ENCODE data around the gene PPP6R2. TPM values are rescaled to one million over a fixed set of nuclear protein-coding genes. Genes with fewer than 3 reads are reported as not detected.

The PPP6R2 gene
- total RNA-seq, 1 experiment from 2014 or later = 61.3 TPM

GRCh38 chr22:50467341-50467740, 124.2 kb downstream of the PPP6R2 start:
- TF ChIP-seq SIN3A (IDR thresholded peaks at IDR 0.05; ENCODE audit: low read depth) = no peak
- TF ChIP-seq ZBTB33 (IDR thresholded peaks at IDR 0.05; ENCODE audit: extremely low read depth, insufficient replicate concordance, low read length) = no peak
- no peak for TF ChIP-seq EZH2 (IDR thresholded peaks at IDR 0.05)
- TF ChIP-seq YY1 (IDR thresholded peaks at IDR 0.05; ENCODE audit: extremely low read depth, insufficient replicate concordance, low read depth, low read length) = no peak
- TF ChIP-seq POLR2AphosphoS5 (IDR thresholded peaks at IDR 0.05; ENCODE audit: low read depth, low read length) = no peak
- no peak for TF ChIP-seq EGR1 (IDR thresholded peaks at IDR 0.05; ENCODE audit: low read depth)
- no peak for TF ChIP-seq FOSL1 (IDR thresholded peaks at IDR 0.05; ENCODE audit: low read depth)
- TF ChIP-seq, protein P1, sequence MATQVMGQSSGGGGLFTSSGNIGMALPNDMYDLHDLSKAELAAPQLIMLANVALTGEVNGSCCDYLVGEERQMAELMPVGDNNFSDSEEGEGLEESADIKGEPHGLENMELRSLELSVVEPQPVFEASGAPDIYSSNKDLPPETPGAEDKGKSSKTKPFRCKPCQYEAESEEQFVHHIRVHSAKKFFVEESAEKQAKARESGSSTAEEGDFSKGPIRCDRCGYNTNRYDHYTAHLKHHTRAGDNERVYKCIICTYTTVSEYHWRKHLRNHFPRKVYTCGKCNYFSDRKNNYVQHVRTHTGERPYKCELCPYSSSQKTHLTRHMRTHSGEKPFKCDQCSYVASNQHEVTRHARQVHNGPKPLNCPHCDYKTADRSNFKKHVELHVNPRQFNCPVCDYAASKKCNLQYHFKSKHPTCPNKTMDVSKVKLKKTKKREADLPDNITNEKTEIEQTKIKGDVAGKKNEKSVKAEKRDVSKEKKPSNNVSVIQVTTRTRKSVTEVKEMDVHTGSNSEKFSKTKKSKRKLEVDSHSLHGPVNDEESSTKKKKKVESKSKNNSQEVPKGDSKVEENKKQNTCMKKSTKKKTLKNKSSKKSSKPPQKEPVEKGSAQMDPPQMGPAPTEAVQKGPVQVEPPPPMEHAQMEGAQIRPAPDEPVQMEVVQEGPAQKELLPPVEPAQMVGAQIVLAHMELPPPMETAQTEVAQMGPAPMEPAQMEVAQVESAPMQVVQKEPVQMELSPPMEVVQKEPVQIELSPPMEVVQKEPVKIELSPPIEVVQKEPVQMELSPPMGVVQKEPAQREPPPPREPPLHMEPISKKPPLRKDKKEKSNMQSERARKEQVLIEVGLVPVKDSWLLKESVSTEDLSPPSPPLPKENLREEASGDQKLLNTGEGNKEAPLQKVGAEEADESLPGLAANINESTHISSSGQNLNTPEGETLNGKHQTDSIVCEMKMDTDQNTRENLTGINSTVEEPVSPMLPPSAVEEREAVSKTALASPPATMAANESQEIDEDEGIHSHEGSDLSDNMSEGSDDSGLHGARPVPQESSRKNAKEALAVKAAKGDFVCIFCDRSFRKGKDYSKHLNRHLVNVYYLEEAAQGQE (IDR thresholded peaks at IDR 0.05; ENCODE audit: low read depth) = no peak
- TF ChIP-seq EZH2phosphoT487 (IDR thresholded peaks at IDR 0.05; ENCODE audit: borderline replicate concordance) = no peak
- TF ChIP-seq ATF3 (IDR thresholded peaks at IDR 0.05) = no peak
- no peak for TF ChIP-seq POLR2A (IDR thresholded peaks at IDR 0.05; ENCODE audit: borderline replicate concordance, extremely low read depth, insufficient read depth, insufficient read length)
- TF ChIP-seq, protein P2, sequence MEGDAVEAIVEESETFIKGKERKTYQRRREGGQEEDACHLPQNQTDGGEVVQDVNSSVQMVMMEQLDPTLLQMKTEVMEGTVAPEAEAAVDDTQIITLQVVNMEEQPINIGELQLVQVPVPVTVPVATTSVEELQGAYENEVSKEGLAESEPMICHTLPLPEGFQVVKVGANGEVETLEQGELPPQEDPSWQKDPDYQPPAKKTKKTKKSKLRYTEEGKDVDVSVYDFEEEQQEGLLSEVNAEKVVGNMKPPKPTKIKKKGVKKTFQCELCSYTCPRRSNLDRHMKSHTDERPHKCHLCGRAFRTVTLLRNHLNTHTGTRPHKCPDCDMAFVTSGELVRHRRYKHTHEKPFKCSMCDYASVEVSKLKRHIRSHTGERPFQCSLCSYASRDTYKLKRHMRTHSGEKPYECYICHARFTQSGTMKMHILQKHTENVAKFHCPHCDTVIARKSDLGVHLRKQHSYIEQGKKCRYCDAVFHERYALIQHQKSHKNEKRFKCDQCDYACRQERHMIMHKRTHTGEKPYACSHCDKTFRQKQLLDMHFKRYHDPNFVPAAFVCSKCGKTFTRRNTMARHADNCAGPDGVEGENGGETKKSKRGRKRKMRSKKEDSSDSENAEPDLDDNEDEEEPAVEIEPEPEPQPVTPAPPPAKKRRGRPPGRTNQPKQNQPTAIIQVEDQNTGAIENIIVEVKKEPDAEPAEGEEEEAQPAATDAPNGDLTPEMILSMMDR (IDR thresholded peaks at IDR 0.05 in 2 of 3, conservative IDR thresholded peaks at IDR 0.05 in 1 of 3; ENCODE audit: borderline replicate concordance in 1 of 3, insufficient read depth in 1 of 3, low read depth in 2 of 3, low read length in 2 of 3) = no peak
- no peak for TF ChIP-seq ZFX (IDR thresholded peaks at IDR 0.05)
- no peak for TF ChIP-seq ZNF274 (IDR thresholded peaks at IDR 0.05; ENCODE audit: low read depth, low read length)
- no peak for TF ChIP-seq SRF (IDR thresholded peaks at IDR 0.05; ENCODE audit: low read depth)
- no peak for TF ChIP-seq CBX3 (IDR thresholded peaks at IDR 0.05; ENCODE audit: low read depth)
- TF ChIP-seq TCF7L2 (IDR thresholded peaks at IDR 0.05; ENCODE audit: borderline replicate concordance, extremely low read depth, insufficient read depth, insufficient read length) = no peak
- no peak for TF ChIP-seq RAD21 (IDR thresholded peaks at IDR 0.05; ENCODE audit: low read depth)
- TF ChIP-seq ELF1 (IDR thresholded peaks at IDR 0.05; ENCODE audit: borderline replicate concordance, low read depth) = no peak
- TF ChIP-seq, protein P3, sequence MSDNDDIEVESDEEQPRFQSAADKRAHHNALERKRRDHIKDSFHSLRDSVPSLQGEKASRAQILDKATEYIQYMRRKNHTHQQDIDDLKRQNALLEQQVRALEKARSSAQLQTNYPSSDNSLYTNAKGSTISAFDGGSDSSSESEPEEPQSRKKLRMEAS (IDR thresholded peaks at IDR 0.05) = no peak
- intact Hi-C loops (cut with micrococcal nuclease) = no loop called here
- Histone ChIP-seq H3K9ac (ENCODE audit: low read length) (no peak overlapping the region), H3K4me3 (replicated peaks in 1 of 2; ENCODE audit: low read depth in 1 of 2, low read length in 2 of 2) (no peak overlapping the region), H3K27ac (ENCODE audit: low read depth, low read length) (no peak overlapping the region), H3K9me2 (ENCODE audit: insufficient read depth) (no peaks in the 10 kb centered on the region), H3K9me3 (ENCODE audit: control insufficient read depth in 1 of 2, insufficient read depth in 1 of 2, low read depth in 1 of 2, low read length in 2 of 2) (no peaks in the 10 kb centered on the region), H3K4me1 (ENCODE audit: control insufficient read depth in 1 of 2, insufficient read depth in 2 of 2, low read length in 2 of 2) (peaks cover 18 to 33% of the 10 kb centered on the region in 2 experiments), H3K4me2 (ENCODE audit: low read length) (no peak overlapping the region), H3K79me2 (ENCODE audit: insufficient read depth, low read length) (peaks cover 38% of the 10 kb centered on the region), H3K36me3 (ENCODE audit: control insufficient read depth in 1 of 2, insufficient read depth in 2 of 2, low read length in 2 of 2) (peaks cover 9 to 14% of the 10 kb centered on the region in 2 experiments; a peak in 3 of 4 replicates), H2AFZ (ENCODE audit: low read depth, low read length, poor library complexity, severe bottlenecking) (no peak overlapping the region), H3K27me3 (ENCODE audit: insufficient read depth, low read length) (no peaks in the 10 kb centered on the region), H4K20me1 (ENCODE audit: insufficient read depth) (peaks cover 4% of the 10 kb centered on the region; the same call in 1 of the 2 replicates)
- BruUV-seq (replicated peaks) = no TSS peak
- no peak for ATAC-seq
- ChIA-PET POLR2A (no interaction called here), RAD21 (ENCODE audit: low non-redundant PET in 1 of 2, low total read pairs in 2 of 2, uncharacterized antibody in 2 of 2, unreplicated experiment in 2 of 2) (no interaction called here), CTCF (no interaction called here)
- DNase-seq (ENCODE audit: low read depth, low spot score) = no peak
